K562 (cell line): ENCODE measurements around the gene PRRG4.

Source experiments
- MAZ ChIP-seq, 2 experiments: fragments of 450-650 bp in 1 of 2; sonication (generic) in 1 of 2; formaldehyde crosslinking; IDR thresholded peaks in 1 of 2; conservative IDR thresholded peaks in 1 of 2; 2 replicates each; pipeline versions ENCODE4 v1.4.0 to v1.5.0; 2020; ENCODE audit warnings: mild to moderate bottlenecking in 1 of 2, missing genetic modification reagents in 1 of 2
- MTA3 ChIP-seq: fragments of 450-650 bp; formaldehyde crosslinking; IDR thresholded peaks from 2 replicates; pipeline ENCODE4 v1.6.1; 2017; ENCODE audit warnings: mild to moderate bottlenecking, borderline replicate concordance
- POLR2AphosphoS5 ChIP-seq: IDR thresholded peaks from 2 replicates; pipeline ENCODE4 v1.6.1; 2011; ENCODE audit warnings: mild to moderate bottlenecking, low read depth, low read length, moderate library complexity; ENCODE audit not compliant: control insufficient read depth, insufficient read depth
- RBM34 ChIP-seq: fragments of 200-400 bp; formaldehyde crosslinking; IDR thresholded peaks from 2 replicates; pipeline ENCODE4 v1.6.1; 2018; ENCODE audit warnings: low read length, borderline replicate concordance; ENCODE audit not compliant: insufficient read depth
- SIN3A ChIP-seq, 2 experiments: fragments of 150-350 bp in 1 of 2; IDR thresholded peaks; 2 replicates each; pipeline ENCODE4 v1.6.1; 2011 to 2016; ENCODE audit warnings: borderline replicate concordance in 2 of 2, low read depth in 2 of 2, low read length in 2 of 2, mild to moderate bottlenecking in 2 of 2, moderate library complexity in 2 of 2; ENCODE audit not compliant: control insufficient read depth in 1 of 2
- STAG1 ChIP-seq: sonication (generic); formaldehyde crosslinking; IDR thresholded peaks from 2 replicates; pipeline ENCODE4 v1.5.0; 2020; ENCODE audit warnings: missing genetic modification reagents, borderline replicate concordance
- ZNF384 ChIP-seq: IDR thresholded peaks from 2 replicates; pipeline ENCODE4 v1.6.1; 2012; ENCODE audit warnings: low read depth, low read length, improper control_type of control experiment
- TF ChIP-seq, protein P1 (sequence below): IDR thresholded peaks from 2 replicates; pipeline ENCODE4 v1.6.1; 2011; ENCODE audit not compliant: insufficient read length; ENCODE audit errors: extremely low read depth
- TF ChIP-seq, protein P2 (sequence below), 3 experiments: IDR thresholded peaks in 2 of 3; conservative IDR thresholded peaks in 1 of 3; 2 replicates each; pipeline ENCODE4 v1.5.1; 2011 to 2012; ENCODE audit warnings: low read length in 3 of 3, mild to moderate bottlenecking in 3 of 3, control low read depth in 2 of 3, improper control_type of control experiment in 1 of 3, inconsistent platforms in 1 of 3, low read depth in 1 of 3, mixed read lengths in 1 of 3, moderate library complexity in 1 of 3; ENCODE audit not compliant: insufficient read depth in 2 of 3

DNA sequence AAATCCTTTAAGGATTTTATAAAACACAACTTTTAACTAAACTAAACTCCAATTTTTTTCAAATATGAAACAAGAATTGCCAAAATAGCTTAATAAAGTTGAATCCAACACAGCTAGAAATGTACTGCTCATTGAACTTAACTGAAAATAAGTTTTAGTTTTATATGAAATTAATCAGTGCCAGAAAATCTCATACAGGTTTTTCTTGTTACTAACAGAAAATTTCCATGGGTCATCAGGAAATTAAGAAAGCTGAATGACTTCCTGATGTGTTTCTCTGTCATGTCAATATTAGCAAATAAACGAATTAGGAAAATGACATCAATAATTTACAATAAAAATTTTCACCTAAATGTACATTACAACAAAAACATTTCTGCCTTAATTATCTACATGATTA is 38.8 kb upstream of the PRRG4 start:
- TF ChIP-seq MTA3 (no peak), STAG1 (CRISPR knock-in tag) (no peak), SIN3A (IDR thresholded peaks at IDR 0.05; ENCODE audit: borderline replicate concordance in 2 of 2, control insufficient read depth in 1 of 2, low read depth in 2 of 2, low read length in 2 of 2) (no peak), ZNF384 (no peak), RBM34 (no peak), MAZ (CRISPR knock-in tag; conservative IDR thresholded peaks at IDR 0.05 in 1 of 2, IDR thresholded peaks at IDR 0.05 in 1 of 2) (no peak), POLR2AphosphoS5 (no peak)
- TF ChIP-seq, protein P1, sequence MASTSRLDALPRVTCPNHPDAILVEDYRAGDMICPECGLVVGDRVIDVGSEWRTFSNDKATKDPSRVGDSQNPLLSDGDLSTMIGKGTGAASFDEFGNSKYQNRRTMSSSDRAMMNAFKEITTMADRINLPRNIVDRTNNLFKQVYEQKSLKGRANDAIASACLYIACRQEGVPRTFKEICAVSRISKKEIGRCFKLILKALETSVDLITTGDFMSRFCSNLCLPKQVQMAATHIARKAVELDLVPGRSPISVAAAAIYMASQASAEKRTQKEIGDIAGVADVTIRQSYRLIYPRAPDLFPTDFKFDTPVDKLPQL = no peak
- TF ChIP-seq, protein P2, sequence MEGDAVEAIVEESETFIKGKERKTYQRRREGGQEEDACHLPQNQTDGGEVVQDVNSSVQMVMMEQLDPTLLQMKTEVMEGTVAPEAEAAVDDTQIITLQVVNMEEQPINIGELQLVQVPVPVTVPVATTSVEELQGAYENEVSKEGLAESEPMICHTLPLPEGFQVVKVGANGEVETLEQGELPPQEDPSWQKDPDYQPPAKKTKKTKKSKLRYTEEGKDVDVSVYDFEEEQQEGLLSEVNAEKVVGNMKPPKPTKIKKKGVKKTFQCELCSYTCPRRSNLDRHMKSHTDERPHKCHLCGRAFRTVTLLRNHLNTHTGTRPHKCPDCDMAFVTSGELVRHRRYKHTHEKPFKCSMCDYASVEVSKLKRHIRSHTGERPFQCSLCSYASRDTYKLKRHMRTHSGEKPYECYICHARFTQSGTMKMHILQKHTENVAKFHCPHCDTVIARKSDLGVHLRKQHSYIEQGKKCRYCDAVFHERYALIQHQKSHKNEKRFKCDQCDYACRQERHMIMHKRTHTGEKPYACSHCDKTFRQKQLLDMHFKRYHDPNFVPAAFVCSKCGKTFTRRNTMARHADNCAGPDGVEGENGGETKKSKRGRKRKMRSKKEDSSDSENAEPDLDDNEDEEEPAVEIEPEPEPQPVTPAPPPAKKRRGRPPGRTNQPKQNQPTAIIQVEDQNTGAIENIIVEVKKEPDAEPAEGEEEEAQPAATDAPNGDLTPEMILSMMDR (IDR thresholded peaks at IDR 0.05 in 2 of 3, conservative IDR thresholded peaks at IDR 0.05 in 1 of 3; ENCODE audit: insufficient read depth in 2 of 3, low read depth in 1 of 3, low read length in 3 of 3) = no peak
